ENCODE data around the gene NIPBL.

Gene NIPBL

GRCh38 chr5:37110135-37110534 is 233.6 kb downstream of the NIPBL start:
- no peak for DNase-seq (ENCODE audit: low spot score)
- TF ChIP-seq CTCF (IDR thresholded peaks at IDR 0.05; ENCODE audit: extremely low read depth, missing control alignments) = no peak

- TF ChIP-seq CTCF (IDR thresholded peaks at IDR 0.05; ENCODE audit: extremely low read depth, missing control alignments) = no peak
- peak; percentile 58 for DNase-seq (ENCODE audit: low spot score)
Measured at GRCh38 chr5:37111426-37112382, 235.1 kb downstream of the NIPBL start.

GRCh38 chr5:37112383-37112991 is 235.9 kb downstream of the NIPBL start:
- no peak for TF ChIP-seq CTCF (IDR thresholded peaks at IDR 0.05; ENCODE audit: extremely low read depth, missing control alignments)
- no peak for DNase-seq (ENCODE audit: low spot score)

All from GM20000 (cell line).